SH-SY5Y (cell line): ENCODE results near the gene ASS1.

Experiments used
- GATA2 ChIP-seq: IDR thresholded peaks from 2 replicates; pipeline ENCODE4 v1.6.1; 2011; ENCODE audit warnings: mild to moderate bottlenecking, low read depth, low read length
- GATA3 ChIP-seq: IDR thresholded peaks from 2 replicates; pipeline ENCODE4 v1.6.1; 2011; ENCODE audit warnings: low read depth, mild to moderate bottlenecking, low read length, moderate library complexity

DNA sequence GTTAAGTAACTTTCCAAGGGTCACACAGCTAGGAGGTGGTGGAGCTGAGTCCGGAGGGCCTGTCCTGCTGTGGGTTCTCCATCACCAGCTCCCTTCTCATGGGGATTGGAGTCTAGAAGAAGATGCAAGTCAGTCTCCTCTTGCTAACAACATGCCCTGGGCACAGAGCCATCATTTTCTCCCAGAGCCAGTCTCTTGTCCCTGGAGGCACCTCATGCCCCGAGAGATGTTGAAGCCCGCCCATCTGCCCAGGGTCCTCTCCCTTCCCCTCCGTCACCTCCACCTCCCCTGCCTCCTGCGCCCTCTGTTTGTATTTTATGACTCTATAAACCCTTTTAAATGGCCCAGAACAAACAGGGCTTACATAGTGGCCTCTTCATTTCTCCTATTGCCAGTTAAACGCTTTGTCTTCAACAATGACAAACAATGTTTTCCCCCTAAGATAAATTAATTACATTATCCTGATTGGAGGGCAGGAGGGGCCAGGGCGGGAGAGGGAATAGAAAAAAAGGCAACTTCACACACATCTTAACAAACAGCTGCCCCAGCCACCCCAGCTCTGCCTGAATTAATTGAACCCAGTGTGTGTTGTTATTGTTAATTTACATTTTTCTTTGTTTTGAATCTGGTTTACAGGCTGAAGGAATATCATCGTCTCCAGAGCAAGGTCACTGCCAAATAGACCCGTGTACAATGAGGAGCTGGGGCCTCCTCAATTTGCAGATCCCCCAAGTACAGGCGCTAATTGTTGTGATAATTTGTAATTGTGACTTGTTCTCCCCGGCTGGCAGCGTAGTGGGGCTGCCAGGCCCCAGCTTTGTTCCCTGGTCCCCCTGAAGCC is 55.8 kb downstream of the ASS1 start:
- TF ChIP-seq GATA2 (no peak), GATA3 (no peak)
